HG02840 (cell line): ENCODE data around the gene CUL1.
"Not testable (repeated sequence)": the region's sequence is repeated elsewhere in the genome, so short reads cannot be mapped to it uniquely, and the experiment has no call there.

ENCODE experiments used
- ATAC-seq: cut with Tn5 transposase; IDR thresholded peaks from one replicate; pipeline ENCODE4 v1.9.1; 2021; ENCODE audit warnings: mild to moderate bottlenecking, moderate library complexity, moderate number of reproducible peaks; ENCODE audit not compliant: unreplicated experiment, low FRiP score

Gene CUL1

DNA sequence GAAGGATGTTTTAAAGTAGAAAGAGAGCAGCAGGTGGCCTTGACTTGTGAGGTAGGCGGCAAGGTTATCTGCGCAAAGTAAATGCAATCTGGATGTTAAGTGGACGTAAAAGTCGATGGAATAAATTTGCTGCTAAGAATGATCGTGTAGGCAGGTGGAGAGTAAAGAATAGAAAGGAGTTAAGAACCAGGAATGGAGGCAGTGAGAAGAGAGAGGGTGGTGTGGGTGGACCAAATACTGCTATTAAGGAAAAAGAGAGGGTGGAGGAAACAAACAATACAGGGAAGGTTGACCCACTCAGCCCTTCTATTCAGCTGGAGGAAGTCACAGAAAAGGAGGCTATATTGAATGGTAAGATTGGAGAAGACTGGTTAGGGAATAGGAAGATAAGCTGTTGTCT lies 1.9 kb upstream of the CUL1 start:
- ATAC-seq, result no peak

DNA sequence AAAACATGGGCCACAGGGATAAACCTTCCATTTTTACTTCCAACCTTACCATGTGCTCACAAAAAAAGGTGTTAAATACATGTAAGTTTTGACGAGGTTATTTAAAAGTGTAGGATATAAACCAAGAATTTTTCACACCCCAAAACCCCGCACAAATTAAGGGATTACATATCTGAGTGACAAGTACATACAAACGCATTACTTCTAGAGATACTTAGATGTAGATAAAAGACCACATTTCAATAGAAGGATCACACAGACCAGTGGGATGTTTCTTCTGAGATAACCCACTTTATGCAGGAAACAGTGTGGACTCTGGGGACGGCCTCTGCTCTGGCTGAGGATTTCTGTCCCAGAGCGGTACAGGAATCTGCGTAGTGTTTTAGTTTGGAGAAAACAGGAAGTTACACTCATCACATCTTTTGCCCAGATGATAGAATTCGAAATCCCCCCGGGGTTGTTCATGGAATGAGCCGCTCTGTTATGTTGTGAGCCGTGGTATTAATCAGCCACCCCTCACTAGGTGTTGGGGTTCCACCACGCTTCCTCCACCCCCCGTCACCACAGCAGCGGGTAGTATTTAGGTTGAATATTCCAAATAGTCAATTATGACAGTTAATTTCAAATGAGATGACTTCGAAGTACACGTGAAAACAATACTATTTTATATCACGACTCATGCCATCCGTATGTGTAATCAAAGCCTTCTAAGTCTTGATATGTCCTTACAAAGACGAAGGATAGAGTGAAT lies 1.3 kb upstream of the CUL1 start:
- ATAC-seq, result no peak

- ATAC-seq, result peak; percentile 1
Observed at GRCh38 chr7:148698007-148698396, 701 bp upstream of the CUL1 start.

DNA sequence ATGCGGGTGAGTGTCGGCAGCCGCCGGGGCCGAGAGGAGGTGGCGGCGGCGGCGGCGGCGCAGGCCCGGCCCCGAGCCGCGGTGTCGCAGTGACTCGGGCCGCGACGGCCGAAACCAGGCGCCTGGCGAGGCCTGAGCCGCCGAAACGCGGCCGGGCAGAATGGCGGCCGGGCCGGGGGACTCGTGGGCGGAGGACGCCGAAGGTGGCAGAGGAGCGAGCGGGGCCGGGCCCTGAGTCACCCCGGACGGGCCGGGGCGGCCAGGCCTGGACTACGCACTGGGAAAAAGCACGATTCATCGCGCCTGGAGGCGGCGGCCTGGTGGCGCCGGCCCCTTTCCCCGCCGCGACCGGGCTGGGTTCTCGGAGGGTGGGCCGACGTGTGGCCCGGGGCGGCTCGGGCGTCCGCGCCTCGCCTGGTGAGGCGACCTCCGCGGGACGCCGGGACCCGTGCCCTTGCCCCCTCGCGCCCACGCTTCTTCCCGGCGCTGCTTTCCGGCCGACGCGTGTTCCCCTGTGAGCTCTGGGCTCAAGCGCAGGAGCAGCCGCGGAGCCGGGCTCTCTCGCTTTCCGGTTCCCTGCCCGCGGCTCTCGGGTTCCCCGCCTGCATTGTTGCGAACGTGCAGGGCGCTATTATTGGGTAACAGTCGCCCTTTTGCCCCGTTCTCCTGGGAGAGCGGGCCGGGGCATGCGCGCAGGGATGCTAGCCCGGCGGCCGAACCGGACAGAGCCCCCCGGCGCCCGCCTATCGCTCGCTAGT lies 500 bp downstream of the CUL1 start:
- ATAC-seq, result peak; percentile 36

GRCh38 chr7:148699782-148700629 lies 1.3 kb downstream of the CUL1 start:
- ATAC-seq, result peak; percentile 31

DNA sequence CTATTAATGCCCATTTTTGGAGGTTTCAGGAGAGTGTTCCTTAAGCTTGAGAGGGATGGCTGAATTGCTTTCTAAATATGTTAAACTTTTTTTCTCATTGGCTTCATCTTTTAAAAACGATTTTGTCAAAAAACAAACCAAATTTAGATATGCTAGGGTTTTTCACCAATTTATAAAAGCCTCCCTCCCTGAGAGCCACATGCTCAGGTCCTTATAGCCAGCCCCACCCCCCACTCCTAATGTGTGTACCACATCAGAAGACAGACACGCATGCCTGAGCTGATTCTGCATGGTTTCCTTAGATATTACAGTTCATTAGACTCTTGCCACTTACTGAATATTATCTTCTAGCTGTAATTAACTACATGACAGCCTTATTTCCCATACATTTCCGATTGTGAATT lies 2.0 kb downstream of the CUL1 start:
- ATAC-seq, result no peak

- ATAC-seq, result no peak
Observed at GRCh38 chr7:148701414-148701813, 2.7 kb downstream of the CUL1 start.

GRCh38 chr7:148702876-148703670 lies 4.4 kb downstream of the CUL1 start:
- ATAC-seq, result no peak

GRCh38 chr7:148703671-148703962 lies 4.9 kb downstream of the CUL1 start:
- ATAC-seq, result not testable (repeated sequence)

DNA sequence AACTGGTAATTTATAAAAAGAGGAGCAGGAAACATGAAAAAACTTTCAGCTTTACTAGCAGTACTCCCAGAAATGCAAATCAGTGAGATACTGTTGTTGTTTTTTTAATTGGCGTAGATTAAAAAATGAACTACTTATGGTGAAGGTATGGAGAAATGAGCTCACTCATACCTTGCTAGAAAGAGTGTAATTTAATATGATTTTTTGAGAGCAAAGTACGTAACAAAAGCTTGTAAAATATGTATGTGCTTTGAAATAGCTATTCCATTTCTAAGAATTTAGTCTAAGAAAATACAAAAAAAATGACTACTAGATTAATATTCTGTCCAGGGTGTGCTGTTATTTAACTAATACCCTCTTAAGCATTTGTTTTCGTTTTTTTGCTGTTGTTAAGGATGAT lies 5.5 kb downstream of the CUL1 start:
- ATAC-seq, result no peak

DNA sequence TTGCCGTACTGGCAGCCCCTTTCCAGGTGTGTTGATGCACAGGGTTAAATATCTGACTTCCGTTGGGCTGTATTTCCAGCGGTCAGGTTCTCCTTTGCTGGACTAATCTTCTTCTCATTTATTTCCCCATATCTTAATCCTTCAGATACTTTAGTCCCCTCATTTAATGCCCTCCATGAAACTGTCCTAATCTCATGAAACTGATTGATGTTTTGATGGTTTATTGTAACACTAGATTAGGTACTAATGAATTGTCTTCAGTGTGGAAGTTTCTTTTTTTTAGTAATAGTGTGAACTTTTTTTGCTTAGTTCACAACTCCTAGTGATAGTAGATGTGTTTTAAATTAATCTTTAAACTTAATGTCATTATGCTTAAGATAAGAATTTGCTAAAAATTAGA lies 6.3 kb downstream of the CUL1 start:
- no peak for ATAC-seq

GRCh38 chr7:148706368-148706767 lies 7.7 kb downstream of the CUL1 start:
- ATAC-seq, result no peak

DNA sequence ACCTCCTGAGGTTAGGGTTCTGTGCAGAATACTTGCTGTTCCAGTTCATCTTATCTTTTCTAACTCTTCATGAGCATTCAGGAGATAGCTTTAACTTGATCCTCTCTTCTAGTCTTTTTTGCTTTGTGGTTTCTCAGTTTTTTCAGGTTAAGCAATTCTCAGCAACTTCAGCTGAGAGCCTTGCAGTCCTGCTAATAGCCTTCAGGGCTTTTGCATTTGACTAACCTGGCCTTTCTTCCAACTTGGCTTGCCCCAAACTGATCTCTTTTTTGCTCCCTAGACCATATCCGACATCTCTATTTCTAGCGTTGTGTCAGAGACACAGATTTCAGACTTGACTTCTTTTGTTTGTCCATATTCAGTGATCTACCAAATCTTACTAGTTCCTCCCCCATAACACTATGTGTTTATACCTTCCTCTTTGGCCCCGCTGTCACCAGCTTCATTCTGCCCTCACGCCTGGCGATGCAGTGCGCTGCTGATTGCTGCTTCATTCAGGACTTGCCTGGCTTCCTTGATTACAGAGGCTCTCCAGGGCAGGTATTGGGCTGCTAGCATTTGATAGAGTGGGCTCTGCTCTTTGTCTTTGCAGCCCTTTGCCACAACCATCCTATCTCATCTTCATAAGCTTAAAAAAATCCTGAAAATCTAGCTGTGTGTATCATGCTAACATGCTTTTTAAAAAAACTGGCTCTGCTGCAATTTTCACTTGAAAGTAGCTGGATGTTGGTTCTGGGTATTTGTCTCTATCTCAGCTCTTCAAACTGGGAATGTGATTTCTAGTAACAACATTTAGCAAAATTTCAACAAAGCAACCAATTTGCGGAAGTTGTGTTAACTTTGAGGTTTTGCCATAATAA lies 9.6 kb downstream of the CUL1 start:
- ATAC-seq, result no peak

DNA sequence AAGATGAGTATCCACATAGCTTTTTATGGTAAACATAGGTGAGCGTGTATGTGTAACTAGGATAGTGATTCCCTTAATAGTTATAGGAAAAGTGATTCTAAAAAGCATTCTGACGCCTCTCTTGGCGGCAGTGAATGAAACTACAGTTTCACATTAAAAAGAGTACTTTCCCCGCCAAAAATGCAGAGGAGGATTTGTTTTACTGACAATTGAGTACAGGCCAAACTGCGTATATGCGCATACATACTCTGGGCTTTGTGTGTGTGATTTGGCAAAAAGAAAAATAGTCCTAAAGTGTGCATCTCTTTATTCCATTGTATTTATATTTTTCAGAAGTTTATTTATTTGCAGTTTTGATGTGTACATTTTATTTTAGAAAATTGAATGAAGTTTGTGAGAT lies 10.3 kb downstream of the CUL1 start:
- ATAC-seq, result no peak

- ATAC-seq, result not testable (repeated sequence)
Observed at GRCh38 chr7:148710426-148710825, 11.7 kb downstream of the CUL1 start.

DNA sequence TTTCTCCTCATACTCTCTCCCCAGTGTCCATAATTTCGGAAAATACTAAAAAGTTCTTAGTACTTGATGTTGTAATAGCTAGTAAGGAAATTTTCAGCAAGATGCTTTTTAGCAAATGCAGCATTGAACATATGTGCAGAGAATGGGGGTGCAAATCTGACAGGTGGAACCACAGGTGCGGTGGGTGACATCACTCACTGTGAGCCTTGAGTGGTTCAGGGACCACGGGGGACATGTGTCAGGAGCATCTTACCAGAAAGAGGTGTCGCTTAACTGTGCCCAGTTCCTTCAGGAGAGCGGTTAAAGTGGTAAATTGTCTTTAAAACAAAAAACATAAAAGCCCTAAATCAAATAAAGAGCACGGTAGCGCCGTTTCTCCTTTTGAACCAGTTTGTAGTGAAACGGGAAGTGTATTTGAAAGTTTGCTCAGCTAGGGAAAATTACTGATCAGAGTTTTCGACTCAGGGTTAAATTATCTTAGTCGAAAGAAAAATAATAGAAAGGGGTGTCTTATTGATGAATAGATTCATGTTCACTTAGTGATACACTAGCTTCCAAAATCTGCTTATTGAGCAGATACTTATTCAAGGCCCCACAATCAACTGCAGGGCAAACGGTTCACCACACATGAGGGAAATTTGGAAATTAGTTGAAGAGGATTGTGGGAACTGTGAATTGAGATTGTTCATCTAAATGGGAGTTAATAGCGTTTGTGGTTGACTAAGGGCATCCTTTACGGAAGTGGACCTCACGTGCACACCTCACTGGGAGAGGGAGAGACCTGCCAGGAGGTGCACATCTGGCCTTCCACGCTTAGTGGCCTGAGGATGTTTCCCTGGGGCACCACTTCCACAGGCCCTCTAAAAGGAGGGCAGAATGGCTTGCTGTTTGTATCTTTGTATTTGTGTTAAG lies 12.7 kb downstream of the CUL1 start:
- no peak for ATAC-seq

DNA sequence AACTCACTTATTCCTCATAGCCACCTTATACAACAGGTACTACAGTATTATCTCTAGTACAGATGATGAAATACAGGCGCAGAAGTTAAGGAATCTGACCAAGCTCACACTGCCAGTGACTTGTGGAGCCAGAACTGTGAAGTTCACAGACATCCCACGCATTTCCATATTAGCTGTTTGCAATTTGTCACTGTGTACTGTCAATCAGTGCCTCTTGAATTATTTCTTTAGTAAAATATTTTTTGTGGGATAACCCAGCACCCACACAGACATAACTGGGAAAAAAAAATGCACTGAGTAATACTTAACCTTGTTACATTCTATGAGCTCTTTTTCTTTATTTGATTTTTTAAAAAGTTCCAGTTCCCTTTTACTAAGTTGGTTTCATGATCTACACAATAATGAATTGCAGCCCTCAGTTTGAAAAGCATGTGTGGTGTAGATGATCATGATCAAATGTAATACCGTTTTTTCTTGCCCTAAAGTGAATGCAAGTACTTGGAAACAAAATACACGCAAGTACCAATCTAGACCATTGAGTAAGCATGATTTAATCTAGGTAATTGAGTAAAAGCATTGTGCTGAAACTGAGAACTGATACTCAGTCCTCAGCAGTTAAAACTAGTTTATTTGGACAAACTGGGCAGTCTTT lies 14.1 kb downstream of the CUL1 start:
- ATAC-seq, result no peak

DNA sequence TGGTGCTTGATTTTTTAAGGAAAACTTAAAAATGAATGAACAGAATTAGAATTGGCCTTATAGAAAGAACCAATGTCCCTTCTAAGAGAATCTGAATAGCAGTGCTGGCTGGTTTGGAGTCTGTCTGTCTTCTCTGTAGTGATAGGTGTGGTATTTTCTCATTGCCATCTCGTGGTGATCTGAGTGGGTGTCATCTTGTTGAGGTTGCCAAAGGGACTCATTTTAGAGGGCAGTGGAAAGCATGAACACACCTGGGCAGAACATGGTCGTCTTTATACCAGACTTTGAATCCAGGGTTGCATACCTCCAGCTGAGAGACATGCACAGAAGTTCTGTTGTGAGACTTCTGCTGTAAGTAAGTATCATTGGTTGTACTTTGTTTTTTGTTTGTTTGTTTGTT lies 15.8 kb downstream of the CUL1 start:
- no peak for ATAC-seq
